Globus pallidus (tissue), 1 donor: ENCODE results near the gene SNAP47.

Experiments used
- DNase-seq: peaks from one replicate; pipeline ENCODE4 v3.0.0-alpha.2; 2015; ENCODE audit warnings: low spot score

The SNAP47 gene

GRCh38 chr1:227749916-227750710, 14.9 kb downstream of the SNAP47 start:
- DNase-seq: no peak

GRCh38 chr1:227753999-227754711, 18.9 kb downstream of the SNAP47 start:
- peak; percentile 75 for DNase-seq

GRCh38 chr1:227754958-227755357, 19.7 kb downstream of the SNAP47 start:
- DNase-seq: no peak

DNA sequence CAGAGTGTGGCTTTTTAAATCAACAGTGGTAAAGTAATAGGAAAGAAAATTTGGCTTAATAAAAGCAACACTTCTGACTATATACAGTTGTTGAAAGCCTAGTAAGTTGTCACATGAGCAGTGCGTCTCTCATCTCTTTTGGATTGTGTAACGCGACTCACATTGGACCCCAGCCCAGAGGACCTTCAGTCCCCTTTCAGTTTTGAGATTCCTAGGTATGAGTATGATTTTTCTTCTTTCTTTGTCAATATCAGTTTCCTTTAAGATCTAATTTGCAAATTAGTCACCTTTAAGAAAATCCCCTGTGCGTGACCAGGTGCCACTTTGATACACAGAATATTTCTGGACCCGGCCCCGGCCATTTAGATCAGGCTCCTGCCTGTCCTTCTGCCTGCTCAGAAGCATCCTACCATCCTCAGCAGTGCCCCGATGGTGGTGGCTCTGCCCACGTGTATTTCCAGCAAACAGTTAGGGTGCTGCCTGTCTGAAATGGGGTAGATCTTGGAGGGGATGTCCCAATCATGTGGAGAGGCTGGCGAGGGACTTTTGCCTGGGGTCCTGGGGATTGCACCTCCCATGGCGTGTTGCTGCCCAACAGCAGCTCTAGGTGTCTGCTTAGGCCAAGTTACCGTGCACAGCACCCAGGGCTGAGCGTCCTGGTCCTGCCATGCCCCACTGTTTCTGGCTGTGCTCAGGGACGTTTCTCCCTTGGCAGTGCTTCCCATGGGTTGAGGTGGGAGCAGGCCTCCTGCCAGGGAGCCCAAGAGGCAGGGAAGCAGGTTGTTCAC, 21.1 kb downstream of the SNAP47 start:
- no peak for DNase-seq

DNA sequence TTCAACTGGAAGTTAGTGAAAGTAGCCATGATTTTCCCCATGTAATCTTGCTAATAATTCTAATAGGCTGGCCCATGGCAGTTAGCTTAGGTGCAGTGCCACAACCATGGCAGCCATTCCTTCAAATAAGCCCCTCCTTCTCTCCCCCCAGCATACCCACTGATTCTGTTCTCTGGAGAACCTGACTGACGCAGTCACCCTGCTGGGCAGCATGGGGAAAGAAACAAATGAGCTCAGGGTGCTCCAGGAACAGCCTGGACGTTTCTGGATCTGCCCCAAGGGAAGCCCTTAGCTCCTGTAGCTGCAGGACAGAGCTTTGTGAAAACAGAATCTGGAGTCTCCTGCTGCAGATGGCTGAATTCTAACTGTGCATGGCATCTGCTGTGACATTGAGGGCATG, 22.5 kb downstream of the SNAP47 start:
- DNase-seq: no peak

DNA sequence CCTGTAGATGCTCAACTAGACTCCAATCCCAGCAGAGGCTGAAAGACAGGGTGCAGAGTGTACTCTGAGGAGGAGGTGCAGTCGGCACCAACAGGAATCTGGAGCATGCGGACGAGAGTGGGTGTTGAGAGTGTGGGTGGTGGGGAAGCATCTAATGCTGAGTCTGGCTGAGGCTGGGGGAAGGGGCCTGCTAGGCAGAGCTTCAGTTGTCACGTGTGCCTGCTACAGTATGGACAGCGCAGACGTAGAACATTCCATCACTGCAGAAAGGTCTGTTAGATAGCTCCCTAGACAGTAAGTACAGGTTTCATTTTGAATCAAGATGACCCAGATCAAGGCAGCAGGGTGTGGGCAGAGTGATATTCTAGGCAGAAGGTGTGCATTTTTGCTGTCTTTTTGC, 23.1 kb downstream of the SNAP47 start:
- DNase-seq: no peak

- DNase-seq: no peak
Measured at GRCh38 chr1:227759341-227760300, 24.4 kb downstream of the SNAP47 start.

DNA sequence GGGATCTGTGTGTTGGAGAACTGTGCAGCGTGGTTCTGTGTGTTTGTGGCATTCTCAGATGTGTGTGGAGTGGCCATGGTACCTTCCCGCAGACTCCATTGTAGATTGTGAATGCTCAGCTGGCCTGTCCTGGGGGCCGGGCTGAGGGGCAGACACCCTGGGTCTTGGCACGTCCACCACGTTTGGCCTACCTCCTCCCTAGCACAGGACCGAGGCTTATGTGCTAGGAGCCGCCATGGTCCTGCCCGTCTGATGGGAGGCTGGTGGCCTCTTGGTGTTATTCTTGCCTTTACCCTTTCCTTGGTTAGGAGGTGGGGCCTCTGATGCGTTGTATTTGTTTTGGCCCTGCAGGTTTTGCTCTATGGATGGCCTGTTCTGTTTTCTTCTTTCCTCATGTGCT, 25.1 kb downstream of the SNAP47 start:
- DNase-seq: no peak

GRCh38 chr1:227761621-227762230, 26.5 kb downstream of the SNAP47 start:
- no peak for DNase-seq

- DNase-seq: peak; percentile 58
Measured at GRCh38 chr1:227762231-227762911, 27.1 kb downstream of the SNAP47 start.

- no peak for DNase-seq
Measured at GRCh38 chr1:227763246-227764018, 28.2 kb downstream of the SNAP47 start.

- DNase-seq: no peak
Measured at GRCh38 chr1:227764019-227764391, 28.8 kb downstream of the SNAP47 start.

- no peak for DNase-seq
Measured at GRCh38 chr1:227765261-227766014, 30.2 kb downstream of the SNAP47 start.

DNA sequence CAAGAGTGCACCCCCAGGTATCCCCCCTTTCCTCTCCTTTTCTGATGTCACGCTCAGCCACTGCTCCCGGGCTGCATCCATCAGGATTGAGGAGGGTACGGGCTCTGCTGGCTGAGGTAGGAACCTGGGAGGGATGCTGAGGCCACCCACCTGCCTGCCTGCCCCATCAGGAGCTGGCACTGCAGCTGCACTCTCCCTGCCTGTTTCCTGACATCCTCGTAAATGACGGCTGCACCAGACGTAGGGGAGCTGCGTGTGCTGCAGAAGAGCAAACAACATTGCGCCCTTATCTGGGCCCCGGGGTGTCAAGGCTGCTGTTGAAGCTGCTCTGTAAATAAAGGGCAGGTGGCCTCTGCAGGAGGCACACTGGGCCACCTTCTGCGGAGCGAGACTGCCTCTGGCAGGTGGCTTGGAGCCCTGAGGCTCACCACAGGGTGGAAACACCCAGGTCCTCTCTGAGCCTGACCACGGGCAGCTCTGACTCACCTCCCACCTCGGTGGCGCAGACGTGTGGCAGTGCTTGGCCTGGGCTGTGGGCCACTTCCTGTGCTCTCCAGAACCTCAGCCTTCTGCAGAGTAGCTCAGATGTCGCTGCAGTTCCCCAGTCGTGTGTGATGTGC, 30.9 kb downstream of the SNAP47 start:
- no peak for DNase-seq

- no peak for DNase-seq
Measured at GRCh38 chr1:227766653-227767277, 31.5 kb downstream of the SNAP47 start.

DNA sequence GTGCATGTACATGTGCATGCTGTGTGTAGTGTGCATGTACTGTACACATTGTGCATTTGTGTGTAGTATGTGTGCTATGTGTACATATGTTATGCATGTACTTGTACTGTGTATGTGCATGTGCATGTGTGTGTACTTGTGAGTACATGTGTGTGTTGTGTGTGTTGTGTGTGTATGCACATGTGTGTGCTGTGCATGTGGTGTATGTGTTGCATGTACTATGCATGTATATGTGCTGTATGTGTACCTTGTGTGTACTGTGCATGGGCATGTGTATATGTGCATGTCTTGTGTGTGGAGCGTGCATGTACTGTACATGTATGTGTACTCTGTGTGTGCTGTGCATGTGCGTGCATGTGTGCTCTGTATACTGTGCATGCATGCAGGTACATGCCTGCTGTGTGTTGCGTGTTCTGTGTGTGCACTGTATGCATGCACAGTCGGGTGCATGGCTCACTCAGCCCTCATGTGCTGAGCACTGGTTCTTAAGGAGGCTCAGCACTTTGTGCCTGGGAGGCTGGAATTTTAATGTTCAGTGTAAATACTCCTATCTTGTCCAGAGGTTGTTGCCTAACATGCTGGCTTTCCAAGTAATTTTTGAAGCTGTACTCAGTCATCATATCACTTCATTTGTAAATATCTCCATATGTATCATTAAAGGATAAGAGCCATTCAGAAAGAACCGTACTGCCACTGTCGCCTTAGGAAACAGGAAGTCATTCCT, 32.3 kb downstream of the SNAP47 start:
- DNase-seq: no peak

DNA sequence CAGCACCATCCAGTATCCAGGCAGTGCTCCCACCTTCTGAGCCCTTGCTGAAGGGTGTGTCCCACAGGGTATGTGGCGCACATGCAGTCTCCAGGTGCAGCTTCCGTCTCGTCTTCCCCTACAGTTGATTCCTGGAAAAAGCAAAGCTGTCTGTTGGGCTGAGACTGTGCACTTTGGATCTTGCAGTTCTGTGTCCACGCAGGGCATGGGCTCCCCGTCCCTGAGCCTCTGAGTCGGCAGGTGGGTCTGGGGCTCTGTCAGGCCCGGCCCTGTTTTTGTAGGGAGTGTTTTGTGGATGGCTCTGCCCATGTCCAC, 32.8 kb downstream of the SNAP47 start:
- no peak for DNase-seq

DNA sequence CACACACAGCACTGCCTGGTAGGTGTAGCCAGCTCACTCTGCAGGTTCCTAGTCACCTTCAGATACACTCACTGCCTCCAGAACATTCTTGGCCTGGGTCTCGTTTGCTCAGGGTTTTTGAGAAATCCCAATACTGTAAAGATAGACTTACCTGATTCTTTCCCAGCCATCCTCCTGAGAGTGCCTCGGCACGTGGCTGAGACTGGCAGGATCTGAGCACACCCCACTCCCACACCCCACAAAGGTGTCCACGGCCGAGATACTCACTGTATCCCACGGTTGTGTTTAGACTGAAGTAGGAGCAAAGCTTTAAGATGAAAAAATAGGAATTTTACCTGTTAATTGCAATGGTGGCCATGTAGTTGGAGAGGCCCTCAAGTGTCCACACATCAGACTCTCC, 33.4 kb downstream of the SNAP47 start:
- DNase-seq: no peak
